Measurements from ENCODE around the gene SLC26A1.

GRCh38 chr4:954211-955020 is 38.8 kb downstream of the SLC26A1 start:
- TF ChIP-seq ATF2 (CRISPR knock-in tag; IDR thresholded peaks at IDR 0.05; ENCODE audit: borderline replicate concordance, low read depth) (no peak), CTCF (IDR thresholded peaks at IDR 0.05) (no peak)
